ENCODE data around the gene C2orf68. TPM values are rescaled to one million over a fixed set of nuclear protein-coding genes. Genes with fewer than 3 reads are reported as not detected.

The C2orf68 gene
- total and polyA plus RNA-seq, 2 of the 13 experiments (the other 11 are each of a cell fraction or from before 2014, with no cell fraction given) = 47.1 to 77.4 TPM

DNA sequence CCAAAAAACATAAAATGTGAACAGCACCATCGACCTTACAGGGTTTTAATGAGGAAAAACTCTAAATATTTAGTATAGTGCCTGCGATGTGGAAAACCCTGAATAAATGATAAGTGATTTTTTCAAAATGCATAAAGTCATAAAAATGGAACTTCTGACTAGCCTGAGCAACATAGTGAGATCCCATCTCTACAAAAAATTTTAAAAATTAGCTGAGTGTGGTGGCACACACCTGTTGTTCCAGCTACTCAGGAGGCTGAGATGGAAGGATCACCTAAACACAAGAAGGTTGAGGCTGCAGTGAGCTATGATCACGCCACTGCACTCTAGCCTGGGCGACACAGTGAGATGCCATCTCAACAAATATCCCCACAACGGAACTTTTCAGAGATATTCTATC is 54.7 kb downstream of the C2orf68 start:
- intact Hi-C loops (cut with micrococcal nuclease; ENCODE audit: unreplicated experiment) (no loop called here), in situ Hi-C loops (cut with HindIII; ENCODE audit: extremely low pct_ligation_motif_present, low pct_unique_long_range_greater_than_20kb) (no loop called here)
- ATAC-seq (no peak), FAIRE-seq (no peak), DNase-seq (ENCODE audit: low spot score) (no peak)
- no peaks in the 10 kb centered on the region for H3K9me3 ChIP-seq (ENCODE audit: low read length)
- H3K9ac ChIP-seq (ENCODE audit: insufficient read depth, low read depth, low read length) = no peak overlapping the region
- no peak overlapping the region for H2AFZ ChIP-seq (ENCODE audit: low read length)
- peaks cover 29 to 65% of the 10 kb centered on the region in 2 experiments for H3K36me3 ChIP-seq (replicated peaks in 1 of 2; ENCODE audit: control insufficient read depth in 1 of 2, insufficient read depth in 2 of 2, low read length in 2 of 2)
- H3K27me3 ChIP-seq (ENCODE audit: control insufficient read depth in 1 of 2, insufficient read depth in 2 of 2, low read length in 2 of 2) = peaks cover 0 to 4% of the 10 kb centered on the region in 2 experiments; a peak in 1 of 5 replicates
- H3K4me2 ChIP-seq (ENCODE audit: low read depth, low read length) = no peak overlapping the region
- H3K4me3 ChIP-seq (replicated peaks in 1 of 3; ENCODE audit: insufficient read depth in 1 of 3, low read depth in 2 of 3, low read length in 3 of 3) = no peak overlapping the region
- CTCF ChIA-PET (ENCODE audit: low intra/inter-chr PET ratio, low total read pairs) = no interaction called here
- POLR2A ChIA-PET = interaction anchor here (1.5 to 20.8 kb wide), 7 partner anchors 8 to 137 kb away, joined by 6 to 645 read pairs (median 18); partner anchors contain the start of genes C2orf68, MAT2A, RNF181 and SH2D6
- H4K20me1 ChIP-seq (ENCODE audit: insufficient read depth, low read length) = peaks cover 6% of the 10 kb centered on the region; the same call in 1 of the 2 replicates
- 96% methylated on average over 5 of the region's 5 CpGs for WGBS (ENCODE audit: low lambda C conversion rate)
- no TSS peak for BruUV-seq (replicated peaks)
- H3K4me1 ChIP-seq (ENCODE audit: insufficient read depth, low read length) = peaks cover 37% of the 10 kb centered on the region
- TF ChIP-seq ELF4 (CRISPR knock-in tag; IDR thresholded peaks at IDR 0.05; ENCODE audit: borderline replicate concordance) = no peak
- TF ChIP-seq, protein P1, sequence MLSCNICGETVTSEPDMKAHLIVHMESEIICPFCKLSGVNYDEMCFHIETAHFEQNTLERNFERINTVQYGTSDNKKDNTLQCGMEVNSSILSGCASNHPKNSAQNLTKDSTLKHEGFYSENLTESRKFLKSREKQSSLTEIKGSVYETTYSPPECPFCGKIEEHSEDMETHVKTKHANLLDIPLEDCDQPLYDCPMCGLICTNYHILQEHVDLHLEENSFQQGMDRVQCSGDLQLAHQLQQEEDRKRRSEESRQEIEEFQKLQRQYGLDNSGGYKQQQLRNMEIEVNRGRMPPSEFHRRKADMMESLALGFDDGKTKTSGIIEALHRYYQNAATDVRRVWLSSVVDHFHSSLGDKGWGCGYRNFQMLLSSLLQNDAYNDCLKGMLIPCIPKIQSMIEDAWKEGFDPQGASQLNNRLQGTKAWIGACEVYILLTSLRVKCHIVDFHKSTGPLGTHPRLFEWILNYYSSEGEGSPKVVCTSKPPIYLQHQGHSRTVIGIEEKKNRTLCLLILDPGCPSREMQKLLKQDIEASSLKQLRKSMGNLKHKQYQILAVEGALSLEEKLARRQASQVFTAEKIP (CRISPR knock-in tag; IDR thresholded peaks at IDR 0.05; ENCODE audit: borderline replicate concordance) = no peak
- TF ChIP-seq ZNF10 (CRISPR knock-in tag; IDR thresholded peaks at IDR 0.05; ENCODE audit: borderline replicate concordance, low read depth) = no peak
- no peak for TF ChIP-seq ZNF773 (CRISPR knock-in tag; IDR thresholded peaks at IDR 0.05; ENCODE audit: borderline replicate concordance)
- TF ChIP-seq HOXA5 (CRISPR knock-in tag; IDR thresholded peaks at IDR 0.05) = no peak
- no peak for TF ChIP-seq CHD2 (IDR thresholded peaks at IDR 0.05; ENCODE audit: low read depth, low read length)
- no peak for TF ChIP-seq ZKSCAN8 (CRISPR knock-in tag; IDR thresholded peaks at IDR 0.05; ENCODE audit: borderline replicate concordance)
- TF ChIP-seq GABPA (IDR thresholded peaks at IDR 0.05; ENCODE audit: low read depth, low read length) = no peak
- TF ChIP-seq GABPA (CRISPR knock-in tag; IDR thresholded peaks at IDR 0.05; ENCODE audit: low read depth) = no peak
- TF ChIP-seq, protein P2, sequence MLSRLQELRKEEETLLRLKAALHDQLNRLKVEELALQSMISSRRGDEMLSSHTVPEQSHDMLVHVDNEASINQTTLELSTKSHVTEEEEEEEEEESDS (CRISPR knock-in tag; IDR thresholded peaks at IDR 0.05; ENCODE audit: borderline replicate concordance) = no peak
- no peak for TF ChIP-seq MTA1 (CRISPR knock-in tag; IDR thresholded peaks at IDR 0.05; ENCODE audit: borderline replicate concordance)
- no peak for TF ChIP-seq MED1 (CRISPR knock-in tag; IDR thresholded peaks at IDR 0.05)
- no peak for TF ChIP-seq ZNF3 (CRISPR knock-in tag; IDR thresholded peaks at IDR 0.05)
- TF ChIP-seq CENPX (CRISPR knock-in tag; IDR thresholded peaks at IDR 0.05) = no peak
- TF ChIP-seq TRIM24 (CRISPR knock-in tag; IDR thresholded peaks at IDR 0.05) = no peak
- no peak for TF ChIP-seq ATF7 (IDR thresholded peaks at IDR 0.05)
- TF ChIP-seq ATF7 (CRISPR knock-in tag; IDR thresholded peaks at IDR 0.05) = no peak
- TF ChIP-seq PTBP1 (IDR thresholded peaks at IDR 0.05; ENCODE audit: low read depth, low read length, poor library complexity, severe bottlenecking) = no peak
- TF ChIP-seq, protein P3, sequence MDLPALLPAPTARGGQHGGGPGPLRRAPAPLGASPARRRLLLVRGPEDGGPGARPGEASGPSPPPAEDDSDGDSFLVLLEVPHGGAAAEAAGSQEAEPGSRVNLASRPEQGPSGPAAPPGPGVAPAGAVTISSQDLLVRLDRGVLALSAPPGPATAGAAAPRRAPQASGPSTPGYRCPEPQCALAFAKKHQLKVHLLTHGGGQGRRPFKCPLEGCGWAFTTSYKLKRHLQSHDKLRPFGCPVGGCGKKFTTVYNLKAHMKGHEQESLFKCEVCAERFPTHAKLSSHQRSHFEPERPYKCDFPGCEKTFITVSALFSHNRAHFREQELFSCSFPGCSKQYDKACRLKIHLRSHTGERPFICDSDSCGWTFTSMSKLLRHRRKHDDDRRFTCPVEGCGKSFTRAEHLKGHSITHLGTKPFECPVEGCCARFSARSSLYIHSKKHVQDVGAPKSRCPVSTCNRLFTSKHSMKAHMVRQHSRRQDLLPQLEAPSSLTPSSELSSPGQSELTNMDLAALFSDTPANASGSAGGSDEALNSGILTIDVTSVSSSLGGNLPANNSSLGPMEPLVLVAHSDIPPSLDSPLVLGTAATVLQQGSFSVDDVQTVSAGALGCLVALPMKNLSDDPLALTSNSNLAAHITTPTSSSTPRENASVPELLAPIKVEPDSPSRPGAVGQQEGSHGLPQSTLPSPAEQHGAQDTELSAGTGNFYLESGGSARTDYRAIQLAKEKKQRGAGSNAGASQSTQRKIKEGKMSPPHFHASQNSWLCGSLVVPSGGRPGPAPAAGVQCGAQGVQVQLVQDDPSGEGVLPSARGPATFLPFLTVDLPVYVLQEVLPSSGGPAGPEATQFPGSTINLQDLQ (CRISPR knock-in tag; IDR thresholded peaks at IDR 0.05) = no peak
- peaks cover 41% of the 10 kb centered on the region for H3K79me2 ChIP-seq (ENCODE audit: insufficient read depth, low read length)
- no peak overlapping the region for H3K27ac ChIP-seq (ENCODE audit: extremely low read length, insufficient read depth, low read length)
